Skeletal muscle tissue (tissue), 5 donors: ENCODE data around the gene TARS2. TPM values are rescaled to one million over a fixed set of nuclear protein-coding genes. Genes with fewer than 3 reads are reported as not detected.

Source experiments
- H3K27ac ChIP-seq: one replicate; pipeline ENCODE4 v1.7.0; 2013; ENCODE audit warnings: mild to moderate bottlenecking, low read depth, low read length, inconsistent platforms
- H3K27me3 ChIP-seq, 3 donors: one replicate each; pipeline ENCODE4 v1.7.0; 2013; ENCODE audit warnings: low read length in 3 of 3; ENCODE audit not compliant: control insufficient read depth in 3 of 3, insufficient read depth in 3 of 3
- H3K36me3 ChIP-seq, 3 donors: one replicate each; pipeline ENCODE4 v1.7.0; 2013; ENCODE audit warnings: low read length in 3 of 3; ENCODE audit not compliant: control insufficient read depth in 3 of 3, insufficient read depth in 3 of 3
- H3K4me1 ChIP-seq, 3 donors: one replicate each; pipeline ENCODE4 v1.7.0; 2013; ENCODE audit warnings: low read length in 3 of 3, mild to moderate bottlenecking in 3 of 3; ENCODE audit not compliant: control insufficient read depth in 3 of 3, insufficient read depth in 3 of 3
- H3K4me3 ChIP-seq, 3 donors: one replicate each; pipeline ENCODE4 v1.7.0; 2013; ENCODE audit warnings: low read length in 3 of 3
- H3K9ac ChIP-seq, 3 donors: one replicate each; pipeline ENCODE4 v1.7.0; 2013; ENCODE audit warnings: low read length in 3 of 3, mild to moderate bottlenecking in 3 of 3, moderate library complexity in 2 of 3, low read depth in 1 of 3
- H3K9me3 ChIP-seq, 3 donors: one replicate each; pipeline ENCODE4 v1.7.0; 2013; ENCODE audit warnings: low read length in 3 of 3; ENCODE audit not compliant: control insufficient read depth in 3 of 3
- small RNA-seq: library from RNA; depleted of rRNA; stranded (forward); fragments of <200 nt; gene quantifications from one replicate; pipeline ENCODE3, GENCODE V24; 2014
- total RNA-seq: library from RNA; depleted of rRNA; stranded (reverse); fragments of >200 nt; gene quantifications from one replicate; pipeline ENCODE4 v1.2.3, GENCODE V29; 2014
- donor health status: Osteomylitis.

The TARS2 gene
- total RNA-seq, 1 donor from 2014 or later: 21.4 TPM

GRCh38 chr1:150553392-150554085 is 66.3 kb downstream of the TARS2 start:
- H3K27ac ChIP-seq: no peak overlapping the region
- H3K4me3 ChIP-seq: no peak overlapping the region
- H3K4me1 ChIP-seq: peaks cover 29 to 49% (median 32%) of the 10 kb centered on the region in 3 donors
- no peak overlapping the region for H3K9ac ChIP-seq
- H3K27me3 ChIP-seq: no peaks in the 10 kb centered on the region
- H3K36me3 ChIP-seq: peaks cover 12 to 21% (median 15%) of the 10 kb centered on the region in 3 donors
- no peaks in the 10 kb centered on the region for H3K9me3 ChIP-seq

GRCh38 chr1:150554086-150554452 is 66.8 kb downstream of the TARS2 start:
- no peak overlapping the region for H3K4me3 ChIP-seq
- H3K27ac ChIP-seq: no peak overlapping the region
- peaks cover 33 to 52% (median 33%) of the 10 kb centered on the region in 3 donors for H3K4me1 ChIP-seq
- H3K9me3 ChIP-seq: no peaks in the 10 kb centered on the region
- no peaks in the 10 kb centered on the region for H3K27me3 ChIP-seq
- H3K36me3 ChIP-seq: peaks cover 12 to 21% (median 15%) of the 10 kb centered on the region in 3 donors
- no peak overlapping the region for H3K9ac ChIP-seq

- Histone ChIP-seq H3K9ac (no peak overlapping the region), H3K27ac (no peak overlapping the region), H3K9me3 (no peaks in the 10 kb centered on the region), H3K27me3 (no peaks in the 10 kb centered on the region), H3K36me3 (peaks cover 12 to 21% (median 15%) of the 10 kb centered on the region in 3 donors), H3K4me3 (no peak overlapping the region), H3K4me1 (peaks cover 37 to 57% (median 40%) of the 10 kb centered on the region in 3 donors)
Observed at GRCh38 chr1:150555198-150555970, 68.2 kb downstream of the TARS2 start.

- no peak overlapping the region for H3K9ac ChIP-seq
- no peak overlapping the region for H3K4me3 ChIP-seq
- no peak overlapping the region for H3K27ac ChIP-seq
- H3K9me3 ChIP-seq: no peaks in the 10 kb centered on the region
- no peaks in the 10 kb centered on the region for H3K27me3 ChIP-seq
- H3K36me3 ChIP-seq: peaks cover 12 to 21% (median 15%) of the 10 kb centered on the region in 3 donors
- peaks cover 39 to 57% (median 41%) of the 10 kb centered on the region in 3 donors for H3K4me1 ChIP-seq
Observed at GRCh38 chr1:150555971-150556865, 69.0 kb downstream of the TARS2 start.

- H3K9ac ChIP-seq: no peak overlapping the region
- H3K36me3 ChIP-seq: peaks cover 12 to 21% (median 15%) of the 10 kb centered on the region in 3 donors
- no peak overlapping the region for H3K4me3 ChIP-seq
- H3K4me1 ChIP-seq: peaks cover 37 to 55% (median 42%) of the 10 kb centered on the region in 3 donors
- H3K27me3 ChIP-seq: no peaks in the 10 kb centered on the region
- H3K9me3 ChIP-seq: no peaks in the 10 kb centered on the region
- H3K27ac ChIP-seq: no peak overlapping the region
Observed at GRCh38 chr1:150557065-150557600, 69.9 kb downstream of the TARS2 start.

Small RNA genes within 50 kb of the gene (small RNA-seq; reads per million reads assigned to genes)
- gene MIR4257: not detected

Other genes with a start within 250 kb of the TARS2 start
- 2.1 TPM for gene CA14, start 229.6 kb upstream of the TARS2 start, total RNA-seq
- gene APH1A, start 218.4 kb upstream of the TARS2 start, total RNA-seq: 99.2 TPM
- gene C1orf54, start 214.6 kb upstream of the TARS2 start, total RNA-seq: 54.8 TPM
- 2.1 TPM for gene CIART, start 204.9 kb upstream of the TARS2 start, total RNA-seq
- 37.6 TPM for gene MRPS21, start 193.6 kb upstream of the TARS2 start, total RNA-seq
- 35.0 TPM for gene PRPF3, start 165.9 kb upstream of the TARS2 start, total RNA-seq
- 12.0 TPM for gene RPRD2, start 123.3 kb upstream of the TARS2 start, total RNA-seq
- 0.52 TPM for gene ECM1, start 20.7 kb downstream of the TARS2 start, total RNA-seq
- gene FALEC, start 28.3 kb downstream of the TARS2 start, total RNA-seq: not detected
- gene ADAMTSL4, start 62.0 kb downstream of the TARS2 start, total RNA-seq: 12.0 TPM
- gene MCL1, start 92.2 kb downstream of the TARS2 start, total RNA-seq: 157 TPM
- gene ENSA, start 142.2 kb downstream of the TARS2 start, total RNA-seq: 63.7 TPM
- gene GOLPH3L, start 209.7 kb downstream of the TARS2 start, total RNA-seq: 22.4 TPM
- gene HORMAD1, start 233.5 kb downstream of the TARS2 start, total RNA-seq: not detected